Hematopoietic multipotent progenitor cell treated with erythropoietin and hydrocortisone succinate and interleukin-3 and kit ligand, for 8 days (in vitro differentiated cells): ENCODE results near the gene RAB18.
"Not testable (repeated sequence)": the region's sequence is repeated elsewhere in the genome, so short reads cannot be mapped to it uniquely, and the experiment has no call there.

Source experiments
- DNase-seq: peaks from one replicate; pipeline ENCODE4 v3.0.0-alpha.2; 2015

The RAB18 gene

GRCh38 chr10:27504007-27504807 lies at the start of gene RAB18:
RAB18 (plus strand) TSS chr10:27504304; CDS start chr10:27504370, 66 bp downstream.
- DNase-seq, result peak; percentile 99

DNA sequence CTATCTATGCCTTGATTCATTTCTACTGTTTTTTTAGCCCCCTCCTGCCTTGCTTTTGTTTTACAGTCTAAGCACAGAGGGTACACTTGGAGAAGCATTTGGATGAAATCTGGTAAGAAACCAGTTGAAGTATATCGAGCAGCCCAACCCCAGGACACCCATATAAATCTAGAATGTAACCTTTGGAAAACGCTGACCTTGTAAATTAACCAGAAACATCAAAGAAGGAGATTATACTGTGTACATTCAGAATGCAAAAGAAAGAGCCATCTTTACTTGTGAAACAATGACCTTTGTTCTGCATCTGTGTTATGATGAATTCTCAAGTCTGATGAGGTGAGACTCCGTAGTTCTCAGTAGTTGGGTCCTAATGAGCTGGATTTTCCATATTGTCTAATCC lies 49.3 kb upstream of the RAB18 start:
- no peak for DNase-seq

GRCh38 chr10:27457261-27457945 lies 46.7 kb upstream of the RAB18 start:
- no peak for DNase-seq

- DNase-seq, result no peak
Observed at GRCh38 chr10:27457966-27458365, 46.1 kb upstream of the RAB18 start.

GRCh38 chr10:27461312-27461711 lies 42.8 kb upstream of the RAB18 start:
- DNase-seq, result no peak

GRCh38 chr10:27463961-27464360 lies 40.1 kb upstream of the RAB18 start:
- DNase-seq, result no peak

- DNase-seq, result no peak
Observed at GRCh38 chr10:27464993-27465392, 39.1 kb upstream of the RAB18 start.

GRCh38 chr10:27465596-27465995 lies 38.5 kb upstream of the RAB18 start:
- not testable (repeated sequence) for DNase-seq

- DNase-seq, result no peak
Observed at GRCh38 chr10:27470885-27471284, 33.2 kb upstream of the RAB18 start.

DNA sequence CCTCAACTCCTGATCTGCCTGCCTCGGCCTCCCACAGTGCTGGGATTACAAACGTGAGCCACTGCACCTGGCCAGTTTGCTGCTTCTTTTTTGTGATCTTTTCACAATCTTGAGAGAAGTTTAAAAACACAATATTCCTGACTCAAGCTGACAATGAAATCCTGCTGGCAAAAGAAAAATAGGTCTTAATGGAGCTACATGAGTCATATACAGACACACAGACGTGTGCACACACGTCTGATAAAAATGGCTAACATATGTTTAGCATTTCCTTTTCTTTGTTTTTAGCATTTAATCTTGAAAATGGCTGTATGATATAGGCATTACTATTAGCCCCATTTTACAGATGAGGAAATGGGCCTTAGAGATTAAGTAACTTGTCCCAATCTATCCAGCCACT lies 29.4 kb upstream of the RAB18 start:
- no peak for DNase-seq

GRCh38 chr10:27479016-27479415 lies 25.1 kb upstream of the RAB18 start:
- DNase-seq, result no peak

- no peak for DNase-seq
Observed at GRCh38 chr10:27481486-27481885, 22.6 kb upstream of the RAB18 start.

GRCh38 chr10:27482984-27483956 lies 20.8 kb upstream of the RAB18 start:
- no peak for DNase-seq

DNA sequence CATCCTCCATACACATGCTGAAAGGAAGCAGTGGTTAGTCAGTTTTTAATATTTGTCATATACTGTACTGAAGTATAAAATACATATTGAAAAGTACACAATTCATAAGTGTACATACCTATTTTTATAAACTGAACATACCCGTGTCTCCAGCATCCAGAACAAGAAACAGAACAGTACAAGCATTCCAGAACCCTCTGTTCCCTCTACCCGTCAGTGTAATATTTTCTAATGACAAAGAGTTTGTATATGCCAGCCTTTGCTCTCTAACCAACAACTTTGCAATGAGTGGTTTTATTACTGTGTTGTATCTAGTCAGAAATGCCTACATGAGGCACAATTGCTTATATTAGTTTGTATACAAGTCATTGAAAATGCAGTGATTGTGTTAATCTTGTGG lies 18.7 kb upstream of the RAB18 start:
- DNase-seq, result no peak

- no peak for DNase-seq
Observed at GRCh38 chr10:27485986-27486385, 18.1 kb upstream of the RAB18 start.

DNA sequence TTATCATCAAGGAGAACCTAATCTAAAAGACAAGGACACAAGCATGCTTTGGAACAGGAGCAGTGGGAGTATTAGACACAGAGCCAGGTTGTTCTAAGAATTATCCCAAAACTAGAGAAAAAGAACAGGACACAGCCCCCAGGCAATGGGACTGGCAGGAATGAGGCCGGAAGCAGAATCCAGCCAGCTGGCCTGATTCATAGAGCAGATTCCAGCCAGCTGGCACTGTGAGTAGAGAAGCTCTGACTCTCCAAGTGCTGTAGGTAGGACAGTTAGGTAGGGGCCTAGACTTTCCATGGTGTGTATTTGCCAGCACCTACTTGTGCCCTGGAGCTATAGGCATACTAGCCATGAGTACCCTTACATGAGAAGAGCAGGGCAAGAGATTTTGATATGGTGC lies 13.3 kb upstream of the RAB18 start:
- no peak for DNase-seq

DNA sequence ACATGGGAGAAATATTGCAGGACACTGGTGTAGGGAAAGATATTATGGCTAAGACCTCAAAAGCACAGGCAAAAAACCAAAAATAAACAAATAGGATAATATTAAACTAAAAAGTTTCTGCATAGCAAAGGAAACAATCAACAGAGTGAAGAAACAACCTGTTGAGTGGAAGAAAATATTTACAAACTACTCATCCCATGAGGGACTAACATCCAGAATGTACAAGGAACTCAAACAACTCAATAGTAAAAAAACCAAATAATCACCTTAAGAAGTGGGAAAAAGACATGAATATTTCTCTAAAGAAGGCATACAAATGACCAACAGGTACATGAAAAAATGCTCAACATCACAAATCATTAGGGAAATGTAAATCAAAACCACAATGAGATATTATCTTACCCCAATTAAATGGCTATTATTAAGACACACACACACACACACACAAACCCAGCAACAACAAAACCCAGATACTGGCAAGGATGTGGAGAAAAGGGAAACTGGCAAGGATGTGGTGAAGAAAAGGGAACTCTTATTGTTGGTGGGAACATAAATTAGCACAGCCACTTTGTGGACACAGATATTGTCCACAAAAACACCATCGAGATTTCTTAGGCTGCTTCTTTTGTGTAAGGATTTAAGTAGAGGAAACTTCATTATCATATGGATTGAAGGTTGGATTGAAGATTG lies 9.8 kb upstream of the RAB18 start:
- no peak for DNase-seq

- DNase-seq, result no peak
Observed at GRCh38 chr10:27496137-27496536, 8.0 kb upstream of the RAB18 start.

- peak; percentile 51 for DNase-seq
Observed at GRCh38 chr10:27500096-27500495, 4.0 kb upstream of the RAB18 start.

DNA sequence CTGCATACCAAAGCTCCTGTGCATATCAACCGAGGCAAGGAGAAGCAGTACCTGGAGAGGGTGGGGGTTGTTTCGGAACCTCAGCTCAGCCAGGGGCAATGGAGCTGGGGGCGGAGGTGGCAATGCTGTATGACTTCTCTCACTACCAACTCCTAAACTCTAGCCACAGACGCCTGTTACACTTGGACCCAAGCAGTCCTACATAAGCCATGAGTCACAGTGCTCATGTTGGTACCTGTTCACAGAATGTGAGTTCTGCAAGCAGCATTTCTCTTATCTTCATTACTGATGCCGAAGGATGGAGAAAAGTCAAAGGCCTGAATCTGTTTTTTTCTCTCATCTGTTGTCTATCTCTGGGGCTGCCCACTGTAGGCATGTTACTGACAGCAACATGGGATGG lies 3.2 kb upstream of the RAB18 start:
- no peak for DNase-seq

GRCh38 chr10:27503498-27504006 lies 552 bp upstream of the RAB18 start:
- no peak for DNase-seq

GRCh38 chr10:27504808-27505460 lies 830 bp downstream of the RAB18 start:
- DNase-seq, result peak; percentile 17
